H7 (cell line): ENCODE measurements around the gene ZNF160. TPM values are rescaled to one million over a fixed set of nuclear protein-coding genes. Genes with fewer than 3 reads are reported as not detected.
A peak's percentile ranks its signal among the peaks of the same experiment; 100 is the strongest.
"Not testable (repeated sequence)": the region's sequence is repeated elsewhere in the genome, so short reads cannot be mapped to it uniquely, and the experiment has no call there.

ENCODE experiments used
- DNase-seq: peaks from one replicate; pipeline ENCODE4 v3.0.0; 2012
- H3K27me3 ChIP-seq: 2 replicates; pipeline ENCODE4 v1.6.0; 2011; ENCODE audit warnings: mild to moderate bottlenecking, low read length; ENCODE audit not compliant: control insufficient read depth, insufficient read depth
- H3K36me3 ChIP-seq: replicated peaks from 2 replicates; pipeline ENCODE4 v1.5.1; 2011; ENCODE audit warnings: low read length; ENCODE audit not compliant: control insufficient read depth, insufficient read depth
- H3K4me3 ChIP-seq: 2 replicates; pipeline ENCODE4 v1.5.1; 2011; ENCODE audit warnings: low read depth, mild to moderate bottlenecking, control low read depth, low read length, moderate library complexity; ENCODE audit not compliant: insufficient read depth
- total RNA-seq: library from RNA; depleted of rRNA; stranded (reverse); fragments of >200 nt; shearing (Covaris generic); gene quantifications from 2 replicates; pipeline ENCODE4 v1.2.3, GENCODE V29; 2014; rRNA removed

ZNF160 gene
- total RNA-seq = 21.6 and 48.7 TPM in 2 replicates

DNA sequence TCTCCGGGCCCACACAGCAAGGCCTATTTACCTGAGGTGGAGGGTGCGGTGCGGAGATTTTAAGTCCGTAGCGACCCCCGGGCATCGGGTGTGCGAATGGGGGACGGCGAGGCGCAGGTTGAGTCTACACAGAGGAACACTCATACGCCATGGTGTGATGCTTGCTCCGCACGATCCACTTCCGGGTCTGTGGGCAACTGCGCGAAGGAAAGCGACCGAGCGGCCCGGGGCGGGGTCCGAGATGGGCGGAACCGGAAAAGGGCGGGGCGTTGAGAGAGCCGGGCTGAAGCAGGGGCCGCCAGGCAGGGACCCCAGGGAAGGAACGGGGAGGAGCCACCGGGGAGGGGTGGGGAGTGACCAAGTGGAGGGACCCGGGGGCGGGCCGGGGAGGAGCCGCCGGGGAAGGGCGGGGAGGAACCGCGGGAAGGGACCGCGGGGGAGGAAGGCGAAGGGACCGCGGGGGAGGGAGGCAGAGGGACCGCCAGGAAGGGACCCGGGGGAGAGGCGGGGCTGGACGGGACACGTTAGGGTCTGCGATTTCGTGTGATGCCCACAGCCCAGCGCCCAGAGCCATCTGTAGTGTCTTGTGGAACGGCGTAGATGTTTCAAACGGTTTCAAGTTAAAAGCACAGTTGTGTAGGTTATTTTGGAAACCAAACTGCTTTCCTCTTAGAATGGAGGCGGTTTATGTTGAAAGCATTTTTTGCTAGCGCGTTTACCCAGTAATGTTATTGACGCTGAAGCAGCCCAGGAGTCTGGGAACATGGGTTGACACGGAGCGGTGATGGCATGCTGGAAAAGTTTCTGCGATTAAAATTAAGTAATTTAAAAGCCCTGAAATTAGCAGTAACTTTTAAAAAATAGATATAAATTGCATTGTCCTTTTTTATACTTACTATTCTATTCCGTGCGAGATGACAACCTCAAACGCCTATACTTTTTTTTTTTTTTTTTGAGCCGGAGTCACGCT is at the start of gene ZNF160:
TSS of gene ZNF160 (minus strand) at position 189 of the 970 bp plus-strand sequence. CDS start 17,146 bp downstream, outside the sequence.
- DNase-seq = peak; percentile 100
- Histone ChIP-seq H3K36me3 (peaks cover 1% of the 10 kb centered on the region; the same call in 1 of the 2 replicates), H3K27me3 (no peaks in the 10 kb centered on the region), H3K4me3 (peak within 1 kb of the TSS; percentile 91)

DNA sequence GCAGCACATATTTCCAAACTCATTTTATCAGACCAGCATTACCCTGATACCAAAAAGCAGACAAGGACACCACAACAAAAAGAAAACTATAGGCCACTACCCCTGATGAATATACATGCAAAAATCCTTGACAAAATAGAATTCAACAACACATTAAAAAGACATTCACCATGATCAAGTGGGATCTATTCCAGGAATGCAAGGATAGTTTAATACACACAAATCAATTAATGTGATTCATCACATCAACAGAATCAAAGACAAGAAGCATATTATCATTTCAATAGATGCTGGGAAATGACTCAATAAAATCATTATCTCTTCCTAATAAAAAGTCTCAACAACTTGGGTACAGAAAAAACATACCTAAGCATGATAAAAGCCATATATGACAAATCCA is 44.4 kb upstream of the ZNF160 start:
- Histone ChIP-seq H3K4me3 (no peak overlapping the region), H3K27me3 (no peaks in the 10 kb centered on the region), H3K36me3 (peaks cover 9% of the 10 kb centered on the region)
- no peak for DNase-seq

- H3K4me3 ChIP-seq = no peak overlapping the region
- DNase-seq = no peak
- H3K27me3 ChIP-seq = no peaks in the 10 kb centered on the region
- peaks cover 13% of the 10 kb centered on the region for H3K36me3 ChIP-seq
Measured at GRCh38 chr19:53140351-53140750, 37.1 kb upstream of the ZNF160 start.

DNA sequence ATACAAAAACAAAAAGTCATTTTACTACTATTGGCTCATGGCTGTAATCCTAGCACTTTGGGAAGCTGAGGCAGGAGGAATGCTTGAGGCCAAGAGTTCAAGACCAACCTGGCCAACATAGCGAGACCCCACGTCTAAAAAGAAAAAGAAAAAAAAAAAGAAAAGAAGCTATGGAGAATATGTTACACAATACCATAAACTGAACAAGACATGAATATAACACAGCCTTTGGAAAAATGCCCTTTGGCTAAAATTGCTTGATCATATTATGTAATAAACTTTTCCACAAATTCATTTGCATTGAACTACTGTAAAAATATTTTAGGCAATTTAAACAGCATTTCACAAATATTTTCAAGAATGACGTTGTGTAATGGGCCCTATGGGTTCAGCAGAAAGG is 33.2 kb upstream of the ZNF160 start:
- H3K36me3 ChIP-seq = peaks cover 2% of the 10 kb centered on the region
- H3K27me3 ChIP-seq = peaks cover 9% of the 10 kb centered on the region
- H3K4me3 ChIP-seq = no peak overlapping the region
- no peak for DNase-seq

DNA sequence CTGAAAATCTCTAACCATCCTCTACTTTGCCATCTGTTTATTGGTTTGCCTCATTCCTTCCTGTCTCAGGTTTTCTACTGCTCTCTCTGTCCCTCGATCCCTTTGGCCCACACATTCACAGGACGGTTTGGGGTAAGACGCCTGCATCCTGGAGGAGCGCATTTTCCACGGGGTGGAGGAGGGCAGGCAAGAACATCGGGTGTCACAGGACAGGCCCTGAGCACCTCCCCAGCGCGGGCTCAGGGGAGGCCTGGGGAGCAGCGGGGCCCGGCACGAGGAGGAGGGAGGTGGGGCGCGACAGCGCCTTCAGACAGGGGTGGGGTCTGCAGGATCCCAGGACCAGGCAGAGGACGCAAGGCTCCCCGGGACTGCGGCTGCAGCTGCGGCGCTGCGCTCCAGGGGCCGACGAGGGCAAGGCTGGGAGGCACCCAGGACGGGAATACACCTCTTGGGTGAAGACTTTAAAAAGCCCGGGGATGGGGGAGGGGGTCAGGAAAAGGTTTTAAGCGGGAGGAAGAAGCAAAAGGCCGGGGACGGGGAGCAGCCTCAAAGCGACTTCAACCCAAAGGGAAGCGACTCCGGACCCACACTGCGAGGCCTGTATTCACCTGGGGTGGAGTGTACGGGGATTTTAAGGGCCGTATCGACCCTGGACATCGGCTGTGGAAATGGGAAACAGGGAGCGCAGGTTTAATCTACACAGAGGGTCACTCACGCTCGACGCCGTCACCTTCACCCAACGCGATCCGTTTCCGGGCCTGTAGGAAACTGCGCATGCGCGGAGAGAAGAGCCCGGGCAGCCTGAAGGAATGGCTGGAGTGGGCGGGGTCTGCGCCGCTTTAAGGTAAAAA is 29.1 kb upstream of the ZNF160 start, which contains the start of gene ZNF415:
TSS of gene ZNF415 (minus strand) at position 770 of the 851 bp plus-strand sequence. CDS start 10,234 bp downstream, outside the sequence.
- Histone ChIP-seq H3K27me3 (peaks cover 9% of the 10 kb centered on the region), H3K36me3 (no peaks in the 10 kb centered on the region), H3K4me3 (peak within 1 kb of the TSS; percentile 80)
- peak; percentile 90 for DNase-seq

DNA sequence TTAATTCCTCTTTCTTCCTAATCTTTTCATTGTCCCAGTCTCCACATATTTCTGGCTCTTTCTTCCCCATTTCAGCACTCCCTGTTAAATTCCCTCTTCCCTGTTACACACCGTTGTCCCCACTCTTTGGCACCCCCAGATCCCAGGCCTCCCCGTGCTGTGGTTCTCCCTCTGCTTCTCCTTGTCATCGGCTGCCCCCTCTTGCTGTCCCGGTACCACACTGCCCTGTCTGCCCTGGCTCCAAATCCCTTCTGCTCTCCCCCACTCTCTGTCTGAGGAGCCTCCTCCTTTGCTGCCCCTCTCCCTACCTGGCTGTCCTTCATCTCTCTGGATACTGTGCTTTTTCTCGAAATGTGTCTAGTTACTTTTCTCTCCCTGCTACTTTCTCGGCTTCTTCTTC is 28.5 kb upstream of the ZNF160 start:
- H3K4me3 ChIP-seq = peak overlapping the region; percentile 80; the same call in 1 of the 2 replicates
- H3K27me3 ChIP-seq = peaks cover 9% of the 10 kb centered on the region
- DNase-seq = peak; percentile 24

GRCh38 chr19:53131085-53131590 is 27.9 kb upstream of the ZNF160 start:
- Histone ChIP-seq H3K27me3 (peaks cover 9% of the 10 kb centered on the region), H3K36me3 (no peaks in the 10 kb centered on the region), H3K4me3 (no peak overlapping the region)
- no peak for DNase-seq

More for the DNA sequence above, 28.5 kb upstream of the ZNF160 start:
- H3K36me3 ChIP-seq = no peaks in the 10 kb centered on the region

GRCh38 chr19:53130506-53130905 is 27.3 kb upstream of the ZNF160 start:
- no peak overlapping the region for H3K4me3 ChIP-seq
- no peaks in the 10 kb centered on the region for H3K36me3 ChIP-seq
- no peak for DNase-seq
- H3K27me3 ChIP-seq = peaks cover 9% of the 10 kb centered on the region

DNA sequence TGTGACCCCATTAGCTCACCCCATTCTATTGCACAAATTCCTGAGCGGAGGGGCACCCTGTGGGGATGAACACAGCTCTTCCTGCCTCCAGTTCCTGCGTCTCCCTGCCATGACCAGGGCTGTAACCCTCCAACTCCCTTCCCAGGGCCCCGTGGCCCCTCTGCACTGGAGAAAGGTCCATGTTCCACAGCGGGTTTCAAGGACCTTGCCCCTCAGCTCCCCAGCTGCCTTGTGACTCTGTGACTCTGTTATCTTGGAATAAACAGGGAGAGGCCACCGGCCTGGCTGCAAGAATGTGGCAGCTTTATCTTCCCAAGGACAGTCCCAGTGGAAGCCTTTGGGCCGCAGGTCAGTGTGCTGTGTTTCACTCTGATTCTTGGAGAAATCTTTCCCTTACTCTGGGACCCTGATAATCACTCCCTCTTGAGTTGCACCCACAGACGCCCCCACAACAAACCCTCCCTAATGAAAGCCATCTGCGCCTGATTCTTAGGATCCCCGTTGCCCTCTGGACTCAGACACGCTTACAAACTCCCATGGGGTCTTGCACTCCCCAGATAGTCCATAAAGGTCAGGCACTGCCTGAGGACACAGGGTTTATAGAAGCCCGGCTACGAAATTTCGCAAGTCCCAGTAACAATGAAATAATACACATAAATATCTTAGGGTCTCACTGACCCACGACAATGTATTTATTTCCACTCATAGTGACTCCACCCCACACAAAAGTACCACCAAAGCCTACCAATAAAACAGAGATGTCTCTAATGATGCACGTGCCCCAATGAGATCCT is 23.7 kb upstream of the ZNF160 start:
- not testable (repeated sequence) for H3K36me3 ChIP-seq, DNase-seq, H3K27me3 ChIP-seq, H3K4me3 ChIP-seq

GRCh38 chr19:53123400-53123799 is 20.2 kb upstream of the ZNF160 start:
- Histone ChIP-seq H3K27me3 (no peaks in the 10 kb centered on the region), H3K4me3 (no peak overlapping the region), H3K36me3 (no peaks in the 10 kb centered on the region; the same call in 1 of the 2 replicates)
- no peak for DNase-seq

DNA sequence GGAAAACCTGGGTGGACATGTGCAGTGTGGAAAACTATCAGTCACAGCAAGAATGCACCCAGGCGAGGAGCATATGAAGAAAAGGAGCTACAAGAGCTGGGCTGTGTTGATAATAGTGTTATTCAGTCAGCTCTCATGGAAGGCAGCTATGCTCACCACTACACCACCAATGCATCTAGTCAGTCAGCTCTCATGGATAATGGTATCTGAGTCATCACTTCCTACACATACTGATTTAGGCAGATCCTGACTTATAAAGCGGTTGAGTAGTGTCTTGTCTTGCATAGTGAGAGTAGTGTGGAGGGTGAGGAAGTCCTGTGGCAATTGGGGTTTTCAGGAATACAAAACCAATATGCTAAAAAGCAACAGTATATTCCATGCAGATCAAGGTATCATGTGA is 9.1 kb upstream of the ZNF160 start:
- DNase-seq = no peak
- Histone ChIP-seq H3K36me3 (peaks cover 14% of the 10 kb centered on the region), H3K4me3 (no peak overlapping the region), H3K27me3 (no peaks in the 10 kb centered on the region)

DNA sequence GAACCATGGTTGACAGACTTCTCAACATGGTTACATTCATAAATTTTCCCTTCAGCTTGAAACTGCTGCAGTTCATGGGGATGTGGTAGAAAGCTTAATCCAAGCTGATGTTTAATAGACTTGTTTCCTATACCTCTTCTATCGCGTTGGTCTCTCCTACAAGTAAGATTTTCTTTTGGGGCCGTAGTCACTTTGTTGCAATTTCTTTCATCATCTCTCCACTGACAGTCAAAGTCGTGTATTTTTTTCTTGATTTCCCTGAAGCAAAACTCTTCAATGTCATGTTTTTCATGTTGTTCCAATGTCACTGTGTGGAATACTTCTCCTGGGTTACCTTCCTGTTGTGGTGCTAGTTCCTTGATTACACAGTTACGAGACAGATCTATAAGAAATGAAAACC is 6.3 kb upstream of the ZNF160 start:
- no peak for DNase-seq
- peaks cover 14% of the 10 kb centered on the region for H3K36me3 ChIP-seq
- no peak overlapping the region for H3K4me3 ChIP-seq
- no peaks in the 10 kb centered on the region for H3K27me3 ChIP-seq

DNA sequence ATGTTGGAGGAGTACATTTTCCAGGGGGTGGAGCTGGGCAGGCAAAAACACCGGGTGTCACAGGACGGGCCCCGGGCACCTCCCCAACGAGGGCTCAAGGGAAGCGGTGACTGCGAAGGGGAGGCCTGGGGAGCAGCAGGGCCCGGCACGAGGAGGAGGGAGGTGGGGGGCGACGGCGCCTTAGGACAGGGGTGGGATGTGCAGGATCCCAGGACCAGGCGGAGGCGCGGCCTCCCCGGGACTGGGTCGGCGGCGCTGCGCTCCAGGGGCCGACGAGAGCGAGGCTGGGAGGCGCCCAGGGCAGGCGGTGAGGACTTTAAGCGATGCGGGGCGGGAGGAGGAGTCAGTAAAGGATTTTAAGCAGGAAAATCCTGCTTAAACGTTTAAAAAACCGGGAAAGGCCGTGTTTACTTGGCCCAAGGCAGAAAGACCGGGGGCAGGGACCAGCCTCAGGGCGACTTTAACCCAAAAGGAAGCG is 427 bp downstream of the ZNF160 start:
- Histone ChIP-seq H3K36me3 (no peaks in the 10 kb centered on the region; the same call in none of the 2 replicates), H3K4me3 (peak overlapping the region; percentile 91), H3K27me3 (no peaks in the 10 kb centered on the region)
- DNase-seq = peak; percentile 74
